ENCODE measurements around the gene FOXO1.

FOXO1 gene

GRCh38 chr13:40604135-40604534 is 62.3 kb downstream of the FOXO1 start:
- no peak for DNase-seq

DNA sequence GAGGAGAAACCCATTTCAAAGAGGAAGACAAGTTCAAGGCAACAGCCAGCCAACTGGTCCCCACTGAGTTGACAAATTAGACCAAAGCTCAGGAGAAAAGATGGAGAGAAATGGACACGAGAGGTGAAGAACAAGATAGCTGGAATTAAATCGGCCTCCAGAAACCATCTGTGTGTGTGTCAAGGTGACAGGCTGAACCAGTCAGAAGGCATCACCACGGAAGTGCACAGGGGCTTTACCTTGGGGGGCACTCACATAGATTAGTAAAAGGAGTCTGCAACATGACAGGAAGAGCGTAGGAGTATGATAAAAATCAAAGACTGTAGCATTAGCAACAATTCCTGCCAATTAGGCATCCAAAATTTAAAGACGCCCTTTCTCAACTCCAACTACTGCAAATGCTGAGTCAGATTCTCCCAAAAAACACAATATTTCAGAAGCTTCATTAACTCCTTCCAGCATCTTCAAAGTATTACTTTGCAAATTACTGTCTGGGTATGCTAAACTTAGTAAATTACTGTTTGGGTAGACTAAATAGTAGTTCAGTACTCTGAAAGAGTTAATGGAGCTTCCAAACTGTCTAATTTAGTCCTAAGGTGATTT is 66.2 kb downstream of the FOXO1 start:
- no peak for DNase-seq

GRCh38 chr13:40599747-40600146 is 66.7 kb downstream of the FOXO1 start:
- DNase-seq = no peak

- DNase-seq = no peak
Observed at GRCh38 chr13:40599124-40599523, 67.3 kb downstream of the FOXO1 start.

- no peak for DNase-seq
Observed at GRCh38 chr13:40598569-40598968, 67.9 kb downstream of the FOXO1 start.

- DNase-seq = no peak
Observed at GRCh38 chr13:40597735-40598365, 68.6 kb downstream of the FOXO1 start.

DNA sequence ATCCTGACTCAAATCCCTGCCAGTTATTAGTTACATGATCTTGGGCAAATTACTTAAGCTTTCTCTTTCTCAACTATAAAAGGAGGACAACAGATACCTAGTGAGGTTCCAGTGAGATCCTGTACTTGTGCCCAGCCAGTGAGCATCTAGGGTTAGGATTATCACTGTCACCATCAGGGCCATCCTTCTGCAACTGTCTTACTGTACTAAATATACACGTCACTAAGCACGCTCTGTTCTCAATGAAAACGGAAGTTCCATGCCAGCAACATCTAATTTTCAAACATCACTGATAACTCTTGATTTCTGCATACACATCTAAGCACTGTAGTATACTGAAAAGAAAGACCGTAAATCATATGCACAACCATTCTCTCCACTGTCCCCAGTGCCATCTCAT is 70.0 kb downstream of the FOXO1 start:
- no peak for DNase-seq

GRCh38 chr13:40595693-40596092 is 70.7 kb downstream of the FOXO1 start:
- no peak for DNase-seq

DNA sequence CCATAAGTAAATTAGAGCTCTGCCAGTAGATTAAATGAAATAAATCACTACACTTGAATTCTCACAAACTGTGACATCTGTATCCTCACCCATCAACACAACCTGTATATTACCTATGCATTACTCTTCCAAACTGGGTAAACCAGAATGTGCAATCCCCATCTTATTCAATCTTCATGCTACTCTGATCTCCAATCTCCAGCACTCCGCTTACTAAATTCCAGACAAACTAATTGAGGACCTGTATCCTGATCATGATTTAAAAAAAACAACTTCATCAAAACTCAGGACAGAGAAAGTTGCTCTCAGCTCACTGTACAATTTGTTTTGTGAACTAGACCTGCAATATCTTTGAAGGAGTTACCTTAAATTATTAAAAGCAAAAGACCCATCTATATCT is 74.4 kb downstream of the FOXO1 start:
- no peak for DNase-seq

- DNase-seq = no peak
Observed at GRCh38 chr13:40591091-40591490, 75.3 kb downstream of the FOXO1 start.

DNA sequence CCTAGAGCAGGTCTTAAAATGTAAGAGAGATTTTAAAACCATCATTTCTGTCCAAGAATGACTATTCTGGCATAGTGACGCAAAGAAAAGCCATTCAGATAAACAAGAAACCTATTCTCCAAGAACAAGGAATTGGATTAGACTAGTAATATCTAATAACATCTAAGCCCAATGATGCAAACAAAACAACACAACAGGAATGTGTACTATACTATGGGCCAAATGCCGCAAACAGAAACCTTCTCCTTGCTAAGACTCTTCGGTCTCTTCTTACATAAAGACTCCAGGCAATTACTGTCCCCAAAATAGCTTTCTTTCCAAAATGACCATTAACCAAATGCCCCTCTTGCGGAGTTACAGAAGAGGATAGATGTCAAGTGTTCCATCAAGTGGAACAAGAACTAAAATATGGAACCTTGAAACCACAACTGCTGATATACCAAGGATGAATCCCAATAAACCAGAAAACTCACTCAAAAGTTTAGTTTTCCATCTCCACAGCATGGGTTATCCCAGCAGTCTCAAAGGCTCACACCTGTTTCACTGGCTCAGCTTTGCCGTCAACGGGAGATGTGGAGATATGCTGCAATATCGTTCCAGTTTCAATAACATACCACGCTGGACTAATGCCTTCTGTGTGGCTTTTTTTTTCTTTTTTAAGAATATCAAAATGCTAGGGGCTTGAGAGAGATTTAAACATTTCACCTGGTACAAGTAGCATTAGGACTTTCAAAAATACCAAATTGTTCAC is 76.2 kb downstream of the FOXO1 start:
- DNase-seq = no peak

- no peak for DNase-seq
Observed at GRCh38 chr13:40589285-40590109, 76.9 kb downstream of the FOXO1 start.

DNA sequence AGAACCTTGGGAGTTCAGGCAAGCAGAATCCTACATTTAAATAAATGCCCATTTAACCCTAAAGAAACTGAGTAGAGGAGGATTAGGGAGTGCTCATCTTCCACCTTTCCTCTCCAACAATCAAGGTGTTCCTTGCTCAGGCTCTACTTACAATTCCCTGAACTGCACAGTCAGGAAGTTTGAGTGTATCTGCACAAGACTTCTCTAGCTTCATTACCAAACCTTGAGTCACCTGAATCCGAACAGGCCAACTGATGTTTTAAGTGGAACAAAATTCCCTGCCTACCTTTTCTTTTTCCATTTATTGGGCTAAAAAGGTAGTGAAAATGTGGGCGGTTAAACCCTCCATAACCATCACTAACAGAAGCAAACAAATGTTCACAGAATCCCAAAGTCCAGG is 78.3 kb downstream of the FOXO1 start:
- DNase-seq = no peak

DNA sequence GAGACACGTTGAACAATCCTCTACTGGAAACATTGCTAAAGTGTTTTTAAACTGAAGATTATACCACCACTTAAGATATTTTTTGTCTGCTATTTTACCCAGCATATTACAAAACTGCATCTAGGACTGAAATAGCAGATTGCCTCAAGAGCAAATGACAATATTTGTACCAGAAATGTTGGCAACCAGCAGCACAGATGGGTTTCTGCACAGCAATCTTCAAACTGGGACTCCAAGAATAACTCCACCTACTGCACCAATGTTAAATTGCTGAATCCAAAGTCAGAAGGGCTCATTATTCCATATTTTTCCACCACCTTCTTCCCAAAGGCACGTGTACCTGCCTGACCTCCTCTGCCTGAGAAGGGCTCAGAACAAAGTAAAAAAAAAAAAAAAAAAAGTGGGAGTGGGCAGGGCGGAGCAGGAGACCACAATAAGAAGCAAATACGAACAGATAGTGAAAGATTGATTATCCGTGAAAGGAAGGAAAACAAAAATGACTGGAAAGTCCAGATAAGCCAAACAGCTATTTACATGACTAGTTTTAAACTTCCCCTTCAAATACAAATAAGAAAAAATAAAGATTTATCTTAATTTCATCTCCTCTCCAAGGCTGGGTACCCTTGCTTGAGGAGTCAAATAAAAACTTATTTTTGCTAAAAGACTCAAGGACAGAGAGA is 79.4 kb downstream of the FOXO1 start:
- no peak for DNase-seq

DNA sequence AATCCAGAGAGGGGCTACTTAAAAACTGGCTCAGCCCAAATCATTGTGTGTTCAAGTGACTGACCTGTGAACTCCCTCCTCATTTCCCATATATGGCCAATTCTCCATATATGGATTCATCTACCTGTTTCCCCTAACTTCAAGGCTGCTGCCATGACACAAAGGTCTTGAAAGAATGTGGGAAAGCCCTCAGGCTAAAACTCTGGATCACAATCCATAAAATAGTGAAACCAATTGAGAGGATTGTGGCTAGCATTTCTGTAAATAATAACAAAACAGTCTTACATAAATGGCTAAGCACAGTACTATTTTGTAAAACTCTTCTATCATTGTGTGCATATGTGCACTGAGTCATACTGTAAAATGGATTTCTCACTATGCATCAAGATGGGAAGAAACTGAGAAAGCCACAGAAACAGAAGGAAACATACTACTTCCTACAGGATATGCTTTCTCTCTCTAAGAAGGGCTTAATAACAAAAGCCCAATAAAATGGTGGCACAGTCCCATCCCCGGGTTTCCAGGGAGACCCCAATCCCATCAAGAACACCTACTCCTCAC is 80.5 kb downstream of the FOXO1 start:
- DNase-seq = no peak

DNA sequence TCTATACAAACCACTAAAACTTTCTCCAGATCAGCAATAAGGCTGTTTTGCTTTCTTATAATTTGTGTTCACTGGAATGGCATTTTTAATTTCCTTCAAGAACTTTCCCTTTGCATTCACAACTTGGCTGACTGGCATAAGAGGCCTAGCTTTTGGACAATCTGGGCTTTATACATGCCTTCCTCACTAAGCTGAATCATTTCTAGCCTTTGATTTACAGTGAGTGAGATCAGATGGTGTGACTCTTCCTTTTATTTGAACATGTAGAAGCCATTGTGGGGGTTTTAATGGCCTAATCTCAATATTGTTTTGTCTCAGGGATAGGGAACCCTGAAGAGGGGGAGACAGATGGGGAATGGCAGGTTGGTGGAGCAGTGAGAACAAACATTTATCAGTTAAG is 82.7 kb downstream of the FOXO1 start:
- DNase-seq = no peak

DNA sequence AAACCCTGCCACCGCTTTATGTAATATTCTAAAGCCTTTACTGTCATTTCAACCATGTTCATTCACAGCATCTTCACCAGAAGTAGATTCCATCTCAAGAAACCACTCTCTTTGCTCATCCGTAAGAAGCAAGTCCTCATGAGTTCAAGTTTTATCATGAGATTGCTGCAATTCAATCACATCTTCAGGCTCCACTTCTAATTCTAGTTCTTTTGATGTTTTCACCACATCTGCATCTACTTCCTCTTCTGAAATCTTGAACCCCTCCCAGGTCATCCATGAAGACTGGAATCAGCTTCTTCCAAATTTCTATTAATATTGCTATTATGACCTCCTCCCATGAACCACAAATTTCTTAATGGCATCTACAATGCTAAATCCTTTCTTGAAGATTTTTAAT is 83.9 kb downstream of the FOXO1 start:
- DNase-seq = no peak

DNA sequence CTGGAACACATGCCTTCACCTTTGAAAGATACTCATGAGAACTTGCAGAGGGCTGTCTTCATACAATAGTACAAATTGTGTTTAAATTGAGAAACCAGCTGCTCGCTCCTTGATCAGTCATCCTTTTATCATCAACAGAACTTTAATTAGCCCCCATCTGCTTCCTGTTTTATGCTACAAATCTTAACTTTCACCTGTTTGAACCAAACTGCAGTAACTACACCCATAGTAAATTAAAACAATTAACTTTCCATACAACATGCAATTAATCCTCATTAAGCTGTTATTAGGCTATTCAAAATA is 85.2 kb downstream of the FOXO1 start:
- no peak for DNase-seq

DNA sequence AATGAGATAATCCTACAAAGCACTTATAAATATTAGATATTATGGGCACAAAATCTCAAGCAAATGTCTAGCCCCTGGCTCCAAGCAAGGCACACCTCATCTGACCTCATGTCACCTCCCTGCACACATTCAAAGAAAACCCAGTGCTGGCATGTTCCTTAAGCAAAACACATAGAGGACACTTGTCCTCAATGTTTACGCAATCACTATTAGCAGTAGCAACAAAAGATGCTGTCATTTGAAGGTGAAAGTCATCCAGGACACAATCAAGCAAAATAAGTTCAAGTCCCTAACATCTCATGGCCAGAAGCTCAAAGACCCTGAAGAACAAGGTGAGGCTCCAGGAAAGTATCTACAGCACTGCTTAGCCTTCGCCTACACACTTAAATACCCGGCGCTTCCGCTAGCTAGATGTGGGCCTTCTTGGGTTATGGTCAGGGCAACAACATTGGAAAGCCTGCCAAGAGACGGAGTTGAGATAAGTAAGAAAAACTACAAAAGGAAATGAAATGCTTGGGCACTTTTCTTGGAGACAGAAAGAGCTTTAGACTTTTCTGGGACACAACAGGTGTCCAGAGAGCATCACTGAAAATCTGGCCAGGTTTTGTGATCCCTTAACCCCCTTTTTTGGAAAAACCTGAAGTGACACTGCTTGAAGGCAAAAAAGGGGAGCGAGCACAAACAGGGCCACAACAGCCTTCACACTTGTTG is 85.7 kb downstream of the FOXO1 start:
- DNase-seq = no peak

GRCh38 chr13:40579535-40579934 is 86.9 kb downstream of the FOXO1 start:
- DNase-seq = no peak

DNA sequence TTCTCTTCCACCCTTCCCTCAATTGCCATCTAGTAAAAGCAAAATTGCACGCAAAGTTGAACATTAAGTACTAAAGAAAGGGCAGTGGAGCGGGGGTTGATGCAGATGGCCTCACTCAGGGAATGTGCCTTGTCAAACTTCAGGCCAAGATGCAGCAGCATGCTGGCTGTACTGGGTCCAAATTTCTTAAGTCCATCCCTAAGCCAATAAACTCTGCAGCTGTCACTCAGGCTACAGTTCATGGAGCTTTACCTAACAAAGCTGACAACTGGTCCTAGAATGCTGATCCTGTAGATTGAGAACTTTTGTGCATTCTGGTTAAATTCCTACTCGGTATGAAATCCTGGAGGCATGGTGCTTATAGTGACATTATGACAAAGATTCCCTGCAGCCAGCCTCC is 88.4 kb downstream of the FOXO1 start:
- no peak for DNase-seq

GRCh38 chr13:40576369-40576768 is 90.1 kb downstream of the FOXO1 start:
- DNase-seq = no peak
